Stimulated activated CD4-positive, alpha-beta T cell treated with anti-CD3 and anti-CD28 coated beads, Interleukin-4, amount 100 ng/mL, for 48 hours (primary cell): Measurements from ENCODE around the gene ACAP2.
A peak's percentile ranks its signal among the peaks of the same experiment; 100 is the strongest.
"Not testable (repeated sequence)": the region's sequence is repeated elsewhere in the genome, so short reads cannot be mapped to it uniquely, and the experiment has no call there.

ENCODE experiments used
- DNase-seq, 2 donors: peaks; one replicate each; pipeline ENCODE4 v3.0.0-alpha.2; 2020; ENCODE audit warnings: low read depth in 2 of 2

The ACAP2 gene

DNA sequence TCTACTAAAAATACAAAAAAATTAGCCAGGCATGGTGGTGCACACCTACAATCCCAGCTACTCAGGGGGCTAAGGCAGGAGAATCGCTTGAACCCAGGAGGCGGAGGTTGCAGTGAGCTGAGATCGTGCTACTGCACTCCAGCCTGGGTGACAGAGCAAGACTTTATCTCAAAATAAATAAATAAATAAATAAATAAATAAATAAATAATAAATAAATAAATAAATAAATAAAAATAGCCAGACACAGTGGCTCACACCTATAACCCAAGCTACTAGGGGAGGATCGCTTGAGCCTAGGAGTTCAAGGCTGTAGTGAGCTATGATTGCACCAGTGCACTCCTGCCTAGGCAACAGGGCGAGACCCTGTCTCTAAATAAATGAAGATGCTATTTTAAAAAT is 152.2 kb downstream of the ACAP2 start:
- DNase-seq: not testable (repeated sequence)

DNA sequence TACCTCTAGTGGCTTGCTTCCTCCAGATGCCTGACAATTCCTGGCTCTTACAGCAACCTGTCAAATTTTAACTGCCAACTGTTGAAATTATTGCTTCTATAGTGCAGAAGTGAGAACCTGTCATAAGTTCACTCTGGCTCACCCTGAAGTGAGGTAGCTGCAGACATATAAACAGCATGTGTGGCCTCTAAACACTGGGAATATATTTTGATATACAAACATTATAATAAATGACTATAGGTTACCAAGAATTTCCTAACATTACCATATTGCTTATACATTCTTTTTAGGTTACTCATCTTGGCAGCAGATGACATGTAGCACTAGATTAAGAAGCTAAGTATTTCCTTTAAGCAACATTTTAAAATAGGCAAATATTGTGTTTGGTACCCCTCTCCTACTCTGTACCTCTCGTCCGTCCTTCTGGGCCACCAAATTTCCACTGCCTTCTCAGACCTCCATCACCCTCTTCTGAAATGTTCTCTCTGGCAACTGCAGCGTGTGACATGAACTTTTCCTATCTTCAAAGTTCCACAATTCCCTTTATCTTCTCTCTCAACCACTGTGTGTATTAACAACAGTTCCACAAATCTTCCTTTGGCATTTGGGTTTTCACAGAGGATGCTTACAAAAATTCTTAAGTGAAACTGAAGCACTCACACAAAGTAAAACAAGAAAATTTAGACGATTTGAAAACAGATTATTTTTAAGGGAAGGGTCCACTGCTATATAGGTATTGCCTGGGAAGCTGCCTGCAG is 156.5 kb downstream of the ACAP2 start:
- no peak for DNase-seq

DNA sequence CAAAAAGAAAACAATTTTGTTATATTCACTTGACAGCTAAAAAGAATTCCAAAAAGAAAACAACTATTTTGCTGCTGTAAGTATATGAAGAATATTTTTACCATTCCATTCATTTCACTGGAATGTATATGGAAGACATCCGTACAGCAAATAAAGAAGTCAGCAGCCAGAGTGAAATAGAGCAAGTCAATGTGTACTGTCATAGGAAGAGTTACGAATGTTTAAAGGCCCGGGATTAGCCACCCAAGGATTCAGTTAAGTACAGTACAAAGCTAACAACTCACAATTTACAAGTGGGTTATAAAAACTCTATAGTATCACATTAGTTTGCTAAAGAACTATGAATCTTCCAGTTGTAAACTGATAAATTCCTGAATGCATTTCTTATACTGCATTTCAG is 157.4 kb downstream of the ACAP2 start:
- DNase-seq: no peak

DNA sequence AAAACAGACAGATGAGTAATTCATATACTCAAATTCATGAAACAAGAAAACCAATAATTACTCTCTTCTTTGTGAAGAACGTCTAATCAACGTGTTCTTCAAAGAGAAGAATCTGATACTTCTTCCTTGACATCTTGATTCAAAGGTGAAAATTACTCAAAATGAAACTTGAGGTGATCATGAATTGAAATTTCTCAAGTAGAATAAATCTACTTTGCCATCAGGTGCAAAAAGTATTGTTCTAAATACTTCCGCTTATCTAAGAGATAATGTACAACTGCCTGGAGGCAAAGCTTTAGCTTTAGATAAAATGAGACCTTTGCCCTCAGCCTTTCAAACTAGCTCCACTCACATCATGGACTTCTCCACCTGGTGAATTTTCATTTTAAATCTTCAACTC is 158.0 kb downstream of the ACAP2 start:
- no peak for DNase-seq

DNA sequence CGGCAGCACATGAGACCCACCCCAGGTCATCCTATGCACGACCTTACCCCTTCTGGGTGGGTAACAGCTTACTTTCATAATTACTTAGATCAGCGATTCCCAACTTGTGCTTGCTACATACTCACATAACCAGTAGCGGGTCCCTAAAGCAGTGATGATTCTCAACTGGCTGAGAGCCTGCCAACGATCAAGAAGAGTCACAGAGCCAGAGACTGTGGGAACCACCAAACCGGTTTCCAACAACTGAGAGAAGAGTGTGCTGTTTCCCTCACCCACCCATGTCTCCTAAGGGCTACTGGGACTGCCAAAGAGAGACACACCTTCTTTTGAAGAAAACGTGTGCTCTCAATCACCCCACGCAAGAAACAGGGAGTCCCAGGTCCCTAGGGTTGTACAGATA is 159.9 kb downstream of the ACAP2 start:
- no peak for DNase-seq

DNA sequence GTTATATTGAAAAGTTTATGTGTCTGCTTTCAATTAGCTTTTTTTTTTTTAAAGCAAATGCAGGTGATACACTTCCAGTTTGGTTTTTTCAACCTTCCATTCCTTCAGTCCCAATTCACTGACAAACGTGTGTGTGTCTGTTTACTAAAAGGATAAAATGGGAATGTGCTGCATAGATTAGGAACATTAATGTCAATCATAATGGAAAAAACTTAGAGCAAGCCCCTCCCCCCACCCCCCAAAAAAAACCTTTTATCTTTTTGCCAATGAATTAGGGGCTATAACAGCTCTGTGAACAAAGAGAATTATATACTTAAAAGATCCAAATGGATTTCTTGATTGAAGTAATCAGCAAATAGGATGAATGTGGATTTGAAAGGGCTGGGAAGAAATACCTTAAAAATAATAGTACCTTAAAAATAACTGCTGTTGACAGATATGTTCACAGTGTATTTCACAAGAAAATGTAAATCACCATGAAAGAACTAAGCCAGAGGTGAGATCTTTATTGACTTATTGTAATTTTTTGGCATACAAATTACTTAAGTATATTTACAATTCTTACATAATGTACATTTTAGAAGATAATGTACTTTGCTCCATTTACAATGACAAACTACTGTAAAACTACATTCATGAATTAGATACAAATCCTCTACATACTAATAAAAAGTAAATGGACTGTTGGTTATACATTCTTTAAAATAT is 168.4 kb downstream of the ACAP2 start:
- DNase-seq: no peak

DNA sequence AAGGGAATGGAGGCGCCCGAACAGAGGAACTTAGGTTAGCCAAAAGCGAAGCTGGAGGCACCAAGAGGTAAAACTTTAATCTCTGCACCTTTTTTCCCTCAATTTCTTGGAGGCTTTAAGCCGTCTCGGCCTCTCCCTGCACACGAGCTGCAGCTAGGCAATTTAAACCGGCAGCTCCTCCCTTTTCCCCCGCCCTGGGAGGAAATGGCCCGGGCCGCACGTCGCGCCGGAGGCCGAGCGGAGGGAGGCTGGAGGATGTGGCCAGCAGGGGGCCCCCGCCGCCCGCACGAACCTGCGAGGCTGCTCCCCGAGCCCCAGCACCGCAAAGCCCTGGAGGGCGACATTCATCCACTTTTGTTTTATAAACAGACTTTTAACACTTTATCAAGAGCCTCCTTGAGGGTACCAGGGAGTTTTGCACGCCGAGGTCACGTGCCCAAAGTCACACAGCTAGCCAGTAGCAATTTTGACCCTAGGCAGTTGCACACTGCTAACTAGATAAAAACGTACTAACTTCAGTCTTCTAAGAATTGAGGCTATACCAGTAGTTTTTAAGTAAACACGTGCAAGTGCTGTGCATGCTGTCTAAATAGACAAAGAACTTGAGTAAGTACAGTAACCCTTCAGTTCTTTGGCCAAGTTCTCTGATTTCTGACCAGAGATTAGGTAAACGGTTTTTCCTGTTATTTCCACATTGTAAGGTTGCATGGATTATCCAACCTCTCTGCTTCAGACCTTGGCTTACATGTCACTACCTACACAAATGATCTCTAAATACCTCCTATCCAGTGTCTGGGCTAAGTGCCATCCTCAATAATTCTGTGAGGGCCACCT is 171.2 kb downstream of the ACAP2 start:
- peak; percentile 87 to 91 for DNase-seq

DNA sequence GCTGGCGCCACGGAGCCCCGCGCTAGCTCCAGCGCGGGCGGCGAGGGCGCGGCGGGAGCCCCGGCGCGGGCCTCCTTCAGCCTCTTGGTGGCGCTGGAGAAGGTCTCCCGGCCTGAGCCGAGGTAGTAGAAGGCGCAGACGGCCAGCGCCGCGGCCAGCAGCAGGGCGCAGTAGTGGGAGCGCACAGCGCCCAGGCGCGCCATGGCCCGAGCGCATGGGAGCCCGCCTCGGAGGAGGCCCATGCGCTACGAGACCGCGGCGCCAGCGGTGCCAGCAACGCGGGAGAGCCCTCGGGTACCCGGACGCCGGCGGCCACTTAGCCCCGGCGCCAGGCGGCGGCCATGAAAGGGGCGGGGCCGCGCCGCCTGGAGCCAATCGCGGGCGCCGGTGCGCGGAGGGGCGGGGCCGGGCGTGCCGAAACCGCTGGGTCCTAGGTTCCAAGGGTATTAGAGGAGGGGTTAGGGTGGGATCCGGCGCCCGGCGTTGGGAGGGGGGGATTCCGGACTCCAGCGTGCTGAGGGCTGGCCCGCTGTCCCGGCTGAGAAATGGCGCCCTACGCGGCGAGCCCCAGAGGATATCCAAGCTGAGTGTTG is 171.9 kb downstream of the ACAP2 start, which contains the start of gene XXYLT1:
Gene XXYLT1 (minus strand): TSS at position 343 of the 593 bp plus-strand sequence. CDS start 101 bp downstream, at position 242.
- DNase-seq: peak; percentile 81 to 87

DNA sequence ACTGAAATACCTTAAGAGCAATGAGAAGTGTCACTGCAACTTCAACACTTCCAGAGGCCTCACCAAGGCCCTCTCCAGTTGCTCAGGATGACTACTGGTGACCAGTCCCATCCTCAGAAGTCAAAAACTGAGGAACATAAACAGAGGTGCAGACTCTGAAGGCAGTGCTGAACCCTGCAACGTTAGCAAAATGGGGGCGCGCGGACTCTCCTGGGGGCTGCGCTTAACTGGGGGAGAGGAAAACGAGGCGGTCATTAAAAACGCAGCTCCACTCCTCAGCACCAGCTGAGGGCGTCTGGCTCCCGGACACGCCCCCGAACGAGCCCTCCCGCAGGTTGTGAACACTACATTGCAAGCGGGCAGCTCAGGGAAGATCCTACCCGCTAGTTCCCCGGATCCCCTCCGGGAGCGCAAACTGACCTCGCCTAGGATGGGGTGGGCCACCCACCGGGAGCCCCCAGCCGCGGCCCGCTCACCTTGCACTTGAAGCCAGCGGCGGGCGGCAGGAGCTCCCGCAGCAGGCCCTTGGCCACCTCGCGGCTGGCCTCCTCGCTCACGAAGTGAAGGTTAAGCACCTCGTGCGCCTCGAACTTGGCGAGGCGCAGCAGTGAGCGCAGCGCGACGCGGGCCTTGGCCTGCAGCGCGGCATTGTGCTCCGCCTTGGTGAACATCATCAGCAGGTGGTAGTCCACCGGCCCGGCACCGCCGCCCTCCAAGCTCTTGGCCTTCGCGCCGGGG is 172.6 kb downstream of the ACAP2 start:
- peak in 1 of 2 donors; percentile 38 for DNase-seq

DNA sequence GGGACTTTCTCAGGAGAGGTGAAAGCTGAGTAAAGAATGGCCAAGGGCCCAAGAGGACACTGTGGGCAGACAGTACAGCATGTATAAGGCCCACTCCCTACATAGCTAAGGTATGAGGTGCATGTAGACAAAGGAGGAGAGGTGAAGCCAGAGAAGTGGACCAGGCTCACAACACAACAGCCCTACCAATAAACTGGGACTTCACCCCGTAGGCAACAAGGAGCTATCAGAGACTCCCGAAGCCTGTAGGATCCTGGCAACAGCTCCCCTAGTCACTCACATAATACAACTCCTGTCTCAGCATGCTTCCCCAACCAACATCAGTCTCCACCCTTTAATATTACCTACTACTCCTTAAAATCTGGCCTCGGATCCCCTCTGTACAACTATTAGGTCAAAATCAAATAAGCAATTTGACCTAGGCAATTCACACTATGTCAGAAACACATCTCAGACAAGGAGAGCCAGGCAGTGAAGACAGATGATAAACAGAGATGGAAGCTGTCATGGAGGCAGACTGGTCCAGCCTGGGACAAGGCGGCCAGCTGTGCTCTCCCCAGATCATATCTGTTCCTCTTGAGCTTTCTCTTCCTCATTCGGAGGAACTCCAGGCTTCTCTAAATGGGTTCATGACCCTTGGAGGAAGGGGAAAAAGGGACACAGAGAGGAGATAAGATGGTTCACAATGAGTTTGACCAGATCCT is 173.3 kb downstream of the ACAP2 start:
- DNase-seq: no peak

DNA sequence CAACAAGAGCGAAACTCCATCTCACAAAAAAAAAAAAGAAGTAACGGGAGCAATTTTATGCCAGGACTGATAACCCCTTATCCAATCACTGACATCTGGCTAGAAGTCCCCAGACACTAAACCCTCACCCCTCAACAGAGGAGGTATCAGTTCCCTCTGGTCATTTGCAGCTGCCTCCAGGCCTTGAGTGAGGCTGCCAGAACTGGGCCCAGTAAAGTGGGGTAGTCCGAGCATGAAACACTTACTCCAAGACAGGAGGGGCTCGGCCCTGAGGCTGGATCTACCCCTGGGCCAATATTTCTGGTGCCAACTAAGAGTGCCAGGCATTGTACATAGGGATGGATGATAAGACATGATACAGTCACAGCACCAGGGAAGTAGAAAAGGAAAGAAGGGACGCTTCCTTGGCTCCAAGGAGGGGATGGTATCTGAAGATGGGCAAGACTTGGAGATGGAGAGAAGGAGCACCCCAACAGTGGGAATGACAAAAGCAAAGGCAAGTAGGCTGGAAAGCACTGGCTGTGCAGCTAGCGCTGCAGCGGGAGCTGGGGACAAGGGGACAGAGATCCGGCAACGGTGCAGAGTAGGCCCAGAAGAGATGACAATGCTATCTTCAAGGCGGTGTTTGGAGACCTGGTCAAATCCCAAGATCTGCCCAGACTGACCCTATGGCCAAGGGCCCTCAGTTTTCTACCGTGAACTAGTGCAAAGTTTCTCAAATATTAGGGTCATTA is 174.1 kb downstream of the ACAP2 start:
- DNase-seq: no peak

DNA sequence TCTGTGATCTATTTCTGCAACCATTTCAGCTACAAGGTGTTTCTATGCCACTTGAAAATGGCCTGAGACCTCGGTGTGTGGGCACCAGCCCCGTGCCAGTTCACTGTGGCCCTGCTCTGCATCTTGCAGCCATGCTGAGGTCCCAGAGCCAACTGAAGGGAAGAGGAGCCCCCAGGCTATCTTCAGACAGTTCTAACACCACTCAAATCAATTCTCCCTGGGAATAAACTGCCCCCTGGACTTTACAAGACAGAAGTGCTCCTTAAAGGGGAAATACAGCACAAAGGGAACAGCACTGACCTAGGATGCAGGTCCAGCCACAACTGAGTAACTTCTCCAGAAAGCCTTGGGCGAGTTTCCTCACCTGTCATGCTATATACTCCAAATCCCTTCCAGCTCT is 175.7 kb downstream of the ACAP2 start:
- DNase-seq: no peak

DNA sequence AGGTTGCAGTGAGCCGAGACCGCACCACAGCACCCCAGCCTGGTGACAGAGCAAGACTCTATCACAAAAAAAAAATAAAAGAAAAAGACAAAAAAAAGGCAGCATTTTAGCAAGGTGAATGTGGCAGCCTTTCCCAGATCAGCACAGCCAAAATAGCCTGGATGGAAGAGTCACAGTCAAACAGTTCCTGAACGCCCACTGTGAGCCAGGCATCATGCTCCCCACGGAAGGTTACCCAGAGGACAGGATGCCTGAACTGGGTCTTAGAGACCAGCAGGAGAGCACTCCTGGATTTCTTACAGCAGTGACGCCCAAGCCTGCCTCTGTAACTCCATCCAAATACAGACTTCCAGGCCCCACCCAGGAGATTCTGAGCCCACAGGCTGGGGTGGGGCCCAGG is 176.4 kb downstream of the ACAP2 start:
- no peak for DNase-seq

DNA sequence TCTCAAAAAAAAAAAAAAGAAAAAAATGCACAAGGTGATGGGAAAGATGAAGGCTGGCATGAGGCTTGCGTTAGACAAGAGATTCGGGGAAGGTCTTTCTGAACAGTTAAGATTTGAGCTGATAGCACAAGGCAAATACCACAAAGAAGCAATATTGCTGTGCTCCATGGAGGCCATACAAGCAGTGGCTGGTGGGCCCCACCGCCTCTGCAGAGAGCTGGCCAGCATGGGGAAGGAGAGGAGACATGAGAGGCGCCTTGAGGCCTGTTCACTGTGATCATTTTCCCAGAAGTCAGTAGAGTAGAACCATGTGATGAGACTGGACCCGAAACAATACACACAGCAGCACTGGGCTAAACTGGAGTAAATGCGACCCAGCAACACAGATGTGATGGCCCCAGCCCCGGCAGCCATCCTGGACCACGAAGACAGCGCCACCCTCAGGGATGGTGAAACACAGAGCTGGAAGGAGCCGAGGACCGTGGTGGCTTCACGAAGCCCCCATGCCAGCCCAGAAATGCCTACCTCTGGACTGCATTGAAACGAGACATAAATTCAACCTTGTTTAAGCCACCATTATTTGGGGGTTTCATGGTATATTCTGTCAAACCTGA is 177.3 kb downstream of the ACAP2 start:
- DNase-seq: no peak

DNA sequence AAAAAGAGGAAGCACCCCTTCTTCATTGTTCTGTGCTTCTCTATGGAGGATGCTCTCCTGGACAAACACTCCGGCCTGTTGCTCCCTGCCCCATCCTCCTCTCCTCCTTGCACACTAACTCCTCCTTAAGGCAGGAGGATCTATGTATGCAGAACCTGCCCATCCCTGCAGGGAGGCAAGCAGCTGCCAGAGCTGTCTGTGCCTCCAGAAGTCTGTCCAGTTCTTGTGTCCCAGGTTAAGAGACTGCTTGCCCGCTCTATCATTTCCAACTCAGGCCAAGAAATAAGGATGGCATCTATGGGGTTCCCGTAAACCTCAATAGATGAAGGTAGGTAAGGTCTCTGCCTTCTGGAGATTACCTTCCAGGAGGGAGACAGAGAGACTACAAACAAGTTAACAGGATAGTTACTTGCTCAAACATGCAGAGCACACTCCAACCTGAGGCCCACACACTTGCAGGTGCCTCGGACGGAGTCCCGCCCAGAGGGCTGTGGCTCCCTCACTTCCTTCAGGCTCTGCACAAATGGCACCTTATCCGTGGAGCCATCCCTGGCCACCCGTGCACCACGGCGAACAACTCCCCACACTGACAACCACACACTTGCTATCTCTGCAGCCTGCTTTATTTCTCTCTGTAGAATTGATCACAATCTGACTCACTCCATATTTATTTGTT is 178.8 kb downstream of the ACAP2 start:
- DNase-seq: no peak

DNA sequence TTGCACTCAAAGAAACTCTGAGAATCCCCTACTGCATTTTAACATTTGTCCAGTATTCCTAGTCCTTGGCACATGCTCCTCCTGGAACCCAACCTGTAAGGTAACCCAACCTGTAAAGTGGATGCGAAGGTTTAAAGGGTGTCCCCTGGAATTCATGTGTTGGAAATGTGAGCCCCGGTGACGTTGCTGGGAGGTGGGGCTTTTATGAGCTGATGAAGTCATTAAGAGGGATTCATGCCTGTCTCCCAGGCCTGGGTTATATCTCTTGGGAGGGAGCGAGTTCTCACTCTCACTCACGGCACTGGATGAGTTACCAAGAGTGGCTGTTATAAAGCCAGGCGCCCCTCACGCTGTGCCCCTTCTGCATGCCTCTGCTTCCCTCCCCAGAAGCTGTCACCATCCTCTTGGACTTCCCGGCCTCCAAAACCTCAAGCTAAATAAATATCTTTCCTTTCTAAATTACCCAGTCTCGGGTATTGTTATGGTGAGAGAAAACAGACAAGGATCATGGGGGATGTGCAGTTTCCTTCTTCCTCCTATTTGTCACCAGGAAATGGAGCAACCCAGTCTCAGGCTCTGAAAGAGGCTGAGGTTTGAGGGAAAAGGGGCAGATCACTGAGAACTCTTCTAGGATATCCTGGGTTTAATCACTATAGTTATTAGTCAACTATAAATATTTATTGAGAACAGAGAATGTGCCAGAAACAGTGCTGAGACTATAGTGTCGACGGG is 179.5 kb downstream of the ACAP2 start:
- no peak for DNase-seq

DNA sequence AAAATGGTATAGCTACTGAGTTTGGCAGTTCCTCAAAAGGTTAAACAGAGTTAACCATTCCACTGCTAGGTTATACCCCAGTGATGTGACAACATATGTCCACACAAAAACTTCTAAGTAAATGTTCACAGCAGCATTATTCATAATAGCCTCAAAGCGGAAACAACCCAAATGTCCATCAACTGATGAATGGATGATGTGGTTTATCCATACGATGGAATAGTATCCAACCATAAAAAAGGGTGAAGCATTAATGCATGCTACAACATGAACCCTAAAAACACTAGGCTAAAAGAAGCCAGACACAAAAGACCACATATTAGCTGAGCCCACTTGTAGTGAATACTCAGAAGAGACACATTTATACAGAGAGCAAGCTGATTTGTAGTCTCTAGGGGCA is 180.9 kb downstream of the ACAP2 start:
- no peak for DNase-seq

DNA sequence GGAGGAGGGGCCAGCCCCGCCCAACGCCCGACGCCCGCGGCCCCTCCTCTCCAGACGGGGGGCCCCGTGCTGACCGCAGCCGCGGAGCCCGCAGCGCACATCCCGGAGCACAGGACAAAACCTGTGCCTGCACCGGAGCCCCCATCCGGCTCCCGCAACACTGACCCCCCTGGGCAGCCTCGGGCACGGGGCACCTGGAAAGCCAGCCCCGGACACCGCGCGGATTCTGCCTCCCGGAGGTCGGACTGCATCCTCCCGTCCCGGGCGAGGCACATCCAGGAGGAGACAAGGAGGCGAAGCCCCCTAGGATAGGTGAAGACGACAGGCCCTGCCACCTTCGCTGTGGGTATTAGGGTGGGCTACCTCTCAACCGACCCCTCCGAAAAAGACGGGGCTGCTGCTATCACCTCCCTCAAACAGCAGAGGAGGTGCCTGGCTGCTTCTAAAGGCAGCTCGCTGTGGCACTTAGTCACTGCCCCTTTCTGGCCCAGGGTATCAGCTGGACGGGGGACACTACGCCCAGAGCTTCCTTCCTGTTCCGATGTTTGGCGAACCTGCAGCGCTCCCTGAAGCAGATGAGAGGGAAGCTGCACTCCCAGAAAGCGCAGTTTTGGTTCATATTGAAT is 182.4 kb downstream of the ACAP2 start:
- no peak for DNase-seq
